Body of pancreas (tissue), 4 donors: ENCODE measurements around the gene MC5R. TPM values are rescaled to one million over a fixed set of nuclear protein-coding genes. Genes with fewer than 3 reads are reported as not detected.

ENCODE experiments used
- ATAC-seq: fragments of 150-250 bp; one replicate; pipeline ENCODE4 v1.9.1; 2016
- DNase-seq, 4 donors: peaks; one replicate each; pipeline ENCODE4 v3.0.0-alpha.2; 2019
- H3K27ac ChIP-seq, 4 donors: fragments of 200-600 bp; sonication (generic); 1 replicate in 3 of 4; 2 replicates in 1 of 4; pipeline versions ENCODE4 v1.5.1 to v1.6.1; 2016 to 2019; ENCODE audit warnings: mild to moderate bottlenecking in 1 of 4, mixed read lengths in 1 of 4, moderate library complexity in 1 of 4
- H3K27me3 ChIP-seq, 2 donors: fragments of 200-600 bp; sonication (generic); one replicate each; pipeline ENCODE4 v1.6.0; 2016; ENCODE audit warnings: mild to moderate bottlenecking in 1 of 2
- H3K36me3 ChIP-seq, 2 donors: fragments of 200-600 bp; sonication (generic); replicated peaks in 1 of 2; 2 replicates each; pipeline ENCODE4 v1.5.1; 2016; ENCODE audit warnings: low read depth in 2 of 2; ENCODE audit not compliant: insufficient read depth in 1 of 2
- H3K4me1 ChIP-seq: fragments of 200-600 bp; sonication (generic); one replicate; pipeline ENCODE4 v1.6.0; 2016
- H3K4me3 ChIP-seq, 2 donors: fragments of 200-600 bp; sonication (generic); 1 replicate in 1 of 2; 2 replicates in 1 of 2; pipeline ENCODE4 v1.5.1; 2016 to 2019
- H3K9me3 ChIP-seq, 3 donors: fragments of 200-600 bp; sonication (generic); 1 replicate in 2 of 3; 2 replicates in 1 of 3; pipeline ENCODE4 v1.5.1; 2016
- POLR2A ChIP-seq, 3 donors: fragments of 450-650 bp; IDR thresholded peaks; one replicate each; pipeline ENCODE4 v1.6.1; 2016; ENCODE audit warnings: antibody characterized with exemption in 3 of 3, mild to moderate bottlenecking in 2 of 3
- WGBS, 2 donors: methylation state at CpG; one replicate each; pipeline ENCODE4 v1.1.5; 2017; 5-methylcytosine and 5-hydroxymethylcytosine counted together
- intact Hi-C: fragments of 100-400 bp; cut with DNase I; formaldehyde crosslinking; loops from one replicate; pipeline ENCODE4 v1.15.1; 2023
- total RNA-seq, 2 donors: library from RNA; depleted of rRNA; stranded (reverse); fragments of >200 nt; gene quantifications; one replicate each; pipeline ENCODE4 v1.1.0, GENCODE V29; 2016
- TF ChIP-seq, protein P1 (sequence below), 7 experiments: fragments of 450-650 bp in 4 of 7; fragments of 200-600 bp in 3 of 7; sonication (generic) in 3 of 7; IDR thresholded peaks; one replicate each; pipeline ENCODE4 v1.5.1; 2016 to 2019; ENCODE audit warnings: antibody characterized with exemption in 7 of 7

The MC5R gene
- not detected for total RNA-seq

DNA sequence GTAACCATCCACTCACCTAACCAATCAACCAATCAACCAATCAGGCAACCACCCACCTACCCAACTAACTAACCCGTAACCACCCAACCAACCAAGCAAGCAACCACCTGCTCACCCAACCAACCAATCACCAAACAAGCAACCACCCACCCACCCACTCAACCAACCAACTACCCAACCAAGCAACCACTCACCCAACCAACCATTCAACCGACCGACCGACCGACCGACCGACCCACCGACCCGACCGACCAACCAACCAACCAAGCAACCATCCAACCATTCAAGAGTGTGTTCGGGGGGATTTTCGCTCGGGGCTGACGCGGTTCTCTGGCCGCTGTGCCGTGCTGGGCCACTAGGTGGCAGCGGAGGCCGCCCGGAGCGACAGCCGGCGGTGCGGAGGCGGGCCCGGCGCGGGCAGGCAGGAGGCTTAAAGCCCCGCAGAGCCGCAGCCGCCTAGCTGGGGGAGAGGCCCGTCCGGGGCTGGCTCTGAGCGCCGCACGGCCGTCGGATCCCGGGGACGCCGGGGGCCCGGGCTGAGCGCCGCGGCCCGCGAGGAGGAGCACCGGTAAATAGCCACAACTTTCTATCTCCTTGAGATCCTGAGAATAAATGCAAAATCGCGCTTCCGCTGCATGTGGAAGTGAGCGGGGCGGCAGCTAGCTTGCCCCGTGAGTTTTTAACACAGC is at the start of gene MC5R:
TSS of gene MC5R (plus strand) at position 443 of the 689 bp plus-strand sequence. CDS start 1,617 bp downstream, outside the sequence.
- ATAC-seq (peak; percentile 91), DNase-seq (peak; percentile 46 to 70 (median 61))
- Histone ChIP-seq H3K4me3 (no peak within 1 kb of the TSS), H3K9me3 (no peaks in the 10 kb centered on the region), H3K27me3 (no peaks in the 10 kb centered on the region), H3K4me1 (peaks cover 8% of the 10 kb centered on the region), H3K36me3 (no peaks in the 10 kb centered on the region), H3K27ac (no peak within 1 kb of the TSS)
- WGBS, 2 donors: 1 to 3% methylated on average over 26 to 51 of the region's 54 CpGs
- TF ChIP-seq, protein P1, sequence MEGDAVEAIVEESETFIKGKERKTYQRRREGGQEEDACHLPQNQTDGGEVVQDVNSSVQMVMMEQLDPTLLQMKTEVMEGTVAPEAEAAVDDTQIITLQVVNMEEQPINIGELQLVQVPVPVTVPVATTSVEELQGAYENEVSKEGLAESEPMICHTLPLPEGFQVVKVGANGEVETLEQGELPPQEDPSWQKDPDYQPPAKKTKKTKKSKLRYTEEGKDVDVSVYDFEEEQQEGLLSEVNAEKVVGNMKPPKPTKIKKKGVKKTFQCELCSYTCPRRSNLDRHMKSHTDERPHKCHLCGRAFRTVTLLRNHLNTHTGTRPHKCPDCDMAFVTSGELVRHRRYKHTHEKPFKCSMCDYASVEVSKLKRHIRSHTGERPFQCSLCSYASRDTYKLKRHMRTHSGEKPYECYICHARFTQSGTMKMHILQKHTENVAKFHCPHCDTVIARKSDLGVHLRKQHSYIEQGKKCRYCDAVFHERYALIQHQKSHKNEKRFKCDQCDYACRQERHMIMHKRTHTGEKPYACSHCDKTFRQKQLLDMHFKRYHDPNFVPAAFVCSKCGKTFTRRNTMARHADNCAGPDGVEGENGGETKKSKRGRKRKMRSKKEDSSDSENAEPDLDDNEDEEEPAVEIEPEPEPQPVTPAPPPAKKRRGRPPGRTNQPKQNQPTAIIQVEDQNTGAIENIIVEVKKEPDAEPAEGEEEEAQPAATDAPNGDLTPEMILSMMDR (IDR thresholded peaks at IDR 0.05): peak; percentile 76 to 96 (median 89)
- no peak for TF ChIP-seq POLR2A (IDR thresholded peaks at IDR 0.05)
- intact Hi-C loops: loop anchor here (10.0 kb wide), 1 partner anchor 271 kb away; no protein-coding TSS in a partner anchor

DNA sequence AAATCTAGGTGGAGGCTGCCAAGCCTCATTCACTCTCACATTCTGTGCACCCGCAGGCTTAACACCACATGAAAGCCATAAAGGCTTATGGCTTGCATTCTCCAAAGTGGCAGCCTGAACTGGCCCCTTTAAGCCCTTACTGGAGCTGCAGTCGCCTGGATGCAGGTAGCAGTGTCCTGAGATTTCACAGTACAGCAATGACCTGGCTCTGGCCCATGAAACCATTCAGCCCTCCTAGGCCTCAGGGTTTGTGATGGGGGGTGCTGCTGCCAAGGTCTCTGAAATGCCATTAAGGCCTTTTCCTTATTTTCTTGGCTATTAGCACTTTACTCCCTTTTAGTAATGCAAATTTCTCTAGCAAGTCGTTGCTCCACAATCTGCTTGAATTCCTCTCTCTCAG is 48.9 kb upstream of the MC5R start:
- no peak for TF ChIP-seq POLR2A (IDR thresholded peaks at IDR 0.05)
- TF ChIP-seq, protein P1 (IDR thresholded peaks at IDR 0.05): no peak
- Histone ChIP-seq H3K27me3 (no peaks in the 10 kb centered on the region), H3K36me3 (no peaks in the 10 kb centered on the region), H3K27ac (no peak overlapping the region), H3K4me3 (no peak overlapping the region), H3K9me3 (no peaks in the 10 kb centered on the region), H3K4me1 (no peaks in the 10 kb centered on the region)
- intact Hi-C loops: no loop called here
- 52 to 60% methylated on average over 2 to 3 of the region's 3 CpGs for WGBS, 2 donors
- ATAC-seq: no peak
- no peak for DNase-seq

DNA sequence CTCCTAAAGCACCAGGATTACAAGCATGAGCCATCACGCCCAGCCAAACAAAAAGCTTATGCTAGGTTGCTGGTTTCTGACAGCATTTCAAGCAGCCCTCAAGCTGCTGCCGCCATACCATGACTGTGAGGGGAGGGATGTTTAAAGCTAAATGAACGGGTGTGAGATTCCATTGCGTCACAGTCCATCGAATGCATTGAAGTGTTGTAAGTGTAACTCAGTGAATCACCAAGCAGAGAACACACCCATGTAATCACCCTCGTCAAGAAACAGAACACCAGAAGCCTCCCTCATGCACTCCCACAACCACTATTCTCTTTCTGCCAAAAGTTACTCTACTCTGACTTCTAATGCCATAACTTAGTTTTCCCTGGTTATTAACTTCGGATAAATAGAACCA is 32.8 kb upstream of the MC5R start:
- 67 to 74% methylated on average over 7 of the region's 7 CpGs for WGBS, 2 donors
- Histone ChIP-seq H3K36me3 (no peaks in the 10 kb centered on the region), H3K27ac (no peak overlapping the region), H3K4me3 (no peak overlapping the region), H3K9me3 (no peaks in the 10 kb centered on the region), H3K4me1 (no peaks in the 10 kb centered on the region), H3K27me3 (no peaks in the 10 kb centered on the region)
- DNase-seq (no peak), ATAC-seq (no peak)
- intact Hi-C loops: no loop called here
- TF ChIP-seq, protein P1 (IDR thresholded peaks at IDR 0.05): no peak
- no peak for TF ChIP-seq POLR2A (IDR thresholded peaks at IDR 0.05)

DNA sequence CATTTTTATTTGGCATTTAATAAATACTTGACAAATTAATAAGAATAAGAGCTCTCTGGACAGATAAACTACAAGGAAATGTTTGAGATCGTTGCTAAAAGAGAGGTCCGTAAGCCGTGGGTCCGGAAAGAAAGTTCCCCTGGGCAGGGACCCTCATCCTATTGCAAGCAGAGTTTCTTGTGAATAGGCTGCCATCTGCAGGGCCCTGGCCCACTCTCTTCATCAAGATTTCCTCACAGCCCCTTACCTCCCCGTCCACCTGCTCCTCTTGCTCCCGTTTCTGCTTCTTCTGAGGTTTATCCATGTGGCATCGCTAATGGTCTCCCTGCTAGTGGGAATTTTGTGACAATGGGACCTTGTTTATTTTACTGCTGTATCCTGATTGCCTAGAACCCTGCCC is 30.1 kb upstream of the MC5R start:
- H3K9me3 ChIP-seq: no peaks in the 10 kb centered on the region
- DNase-seq (no peak), ATAC-seq (no peak)
- no peak overlapping the region for H3K27ac ChIP-seq
- H3K27me3 ChIP-seq: no peaks in the 10 kb centered on the region
- intact Hi-C loops: no loop called here
- H3K36me3 ChIP-seq: no peaks in the 10 kb centered on the region
- no peaks in the 10 kb centered on the region for H3K4me1 ChIP-seq
- H3K4me3 ChIP-seq: no peak overlapping the region
- TF ChIP-seq, protein P1 (IDR thresholded peaks at IDR 0.05): no peak
- TF ChIP-seq POLR2A (IDR thresholded peaks at IDR 0.05): no peak
- 33 to 35% methylated on average over 7 of the region's 7 CpGs for WGBS, 2 donors

DNA sequence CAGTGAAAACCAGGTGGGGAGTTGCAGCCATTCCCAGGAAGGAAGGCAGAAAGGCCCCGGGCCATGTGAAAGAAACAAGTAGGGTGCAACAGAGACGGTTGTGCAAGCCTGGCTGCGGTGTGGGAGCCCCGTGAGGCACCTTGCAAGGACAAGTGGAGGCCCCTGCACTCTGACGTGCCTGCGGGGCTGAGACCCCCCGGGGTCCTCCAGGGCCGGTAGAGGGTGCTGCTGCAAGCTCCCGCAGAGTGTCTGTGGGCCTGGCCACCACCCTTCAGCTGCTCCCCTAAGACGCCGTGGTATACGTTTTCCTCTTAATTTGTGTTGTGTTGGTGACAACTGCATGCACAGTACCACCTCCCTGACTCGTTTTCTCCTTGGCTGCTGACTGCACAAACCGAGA is 27.4 kb upstream of the MC5R start:
- TF ChIP-seq, protein P1 (IDR thresholded peaks at IDR 0.05): no peak
- TF ChIP-seq POLR2A (IDR thresholded peaks at IDR 0.05): no peak
- H3K27ac ChIP-seq: no peak overlapping the region
- intact Hi-C loops: no loop called here
- peaks cover 9% of the 10 kb centered on the region for H3K4me1 ChIP-seq
- no peak for ATAC-seq
- H3K4me3 ChIP-seq: no peak overlapping the region
- DNase-seq: no peak
- no peaks in the 10 kb centered on the region for H3K36me3 ChIP-seq
- no peaks in the 10 kb centered on the region for H3K27me3 ChIP-seq
- no peaks in the 10 kb centered on the region for H3K9me3 ChIP-seq
- 78% methylated on average over 13 to 14 of the region's 14 CpGs for WGBS, 2 donors
